GM12891 (cell line): ENCODE measurements around the gene COA4.

Experiments
- PAX5 ChIP-seq: IDR thresholded peaks from 2 replicates; pipeline ENCODE4 v1.6.1; 2011; ENCODE audit warnings: low read length, moderate library complexity, mild to moderate bottlenecking; ENCODE audit not compliant: insufficient read depth, severe bottlenecking
- POLR2A ChIP-seq: IDR thresholded peaks from 2 replicates; pipeline ENCODE4 v1.6.1; 2011; ENCODE audit warnings: low read depth, low read length, control low read depth
- POLR2AphosphoS5 ChIP-seq: IDR thresholded peaks from 2 replicates; pipeline ENCODE4 v1.6.1; 2011; ENCODE audit warnings: low read depth, low read length, control low read depth
- POU2F2 ChIP-seq: IDR thresholded peaks from 2 replicates; pipeline ENCODE4 v1.6.1; 2011; ENCODE audit warnings: low read depth, mild to moderate bottlenecking, control low read depth, low read length, moderate library complexity
- TAF1 ChIP-seq: IDR thresholded peaks from 2 replicates; pipeline ENCODE4 v1.6.1; 2011; ENCODE audit warnings: low read depth, low read length, control low read depth

- no peak for TF ChIP-seq POLR2A
- TF ChIP-seq TAF1: no peak
- TF ChIP-seq POLR2AphosphoS5: no peak
- TF ChIP-seq POU2F2: no peak
- no peak for TF ChIP-seq PAX5
These were observed 37.6 kb upstream of the COA4 start for GRCh38 chr11:73914284-73914683.
